CD4-positive, alpha-beta T cell treated with Interleukin-21 for 1 hour (primary cell): Measurements from ENCODE around the gene CTXND2.
"Not testable (repeated sequence)": the region's sequence is repeated elsewhere in the genome, so short reads cannot be mapped to it uniquely, and the experiment has no call there.

Source experiments
- DNase-seq: peaks from one replicate; pipeline ENCODE4 v3.0.0-alpha.2; 2020

CTXND2 gene

DNA sequence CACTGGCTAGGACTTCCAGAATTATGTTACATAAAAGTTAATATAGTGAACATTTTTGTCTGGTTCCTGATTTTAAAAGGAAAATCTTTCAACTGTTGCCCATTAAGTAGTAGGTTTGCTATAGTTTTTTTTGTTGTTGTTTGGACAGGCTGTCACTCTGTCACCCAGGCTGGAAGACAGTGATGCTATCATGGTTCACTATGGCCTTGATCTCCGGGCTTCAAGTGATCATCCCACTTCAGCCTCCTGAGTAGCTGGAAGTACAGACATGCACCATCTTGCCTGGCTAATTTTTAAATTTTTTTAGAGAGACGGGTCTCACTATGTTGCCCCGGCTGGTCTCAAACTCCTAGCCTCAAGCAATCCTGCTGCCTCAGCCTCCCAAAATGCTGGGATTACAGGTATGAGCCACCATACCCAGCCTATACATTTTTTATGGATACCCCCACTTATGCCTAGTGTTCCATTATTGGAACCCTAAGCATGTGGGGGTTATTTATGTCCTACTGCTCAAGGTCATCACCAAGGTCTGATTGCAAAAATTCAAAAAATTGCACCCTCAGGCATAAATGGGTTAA is 6.5 kb downstream of the CTXND2 start:
- no peak for DNase-seq

DNA sequence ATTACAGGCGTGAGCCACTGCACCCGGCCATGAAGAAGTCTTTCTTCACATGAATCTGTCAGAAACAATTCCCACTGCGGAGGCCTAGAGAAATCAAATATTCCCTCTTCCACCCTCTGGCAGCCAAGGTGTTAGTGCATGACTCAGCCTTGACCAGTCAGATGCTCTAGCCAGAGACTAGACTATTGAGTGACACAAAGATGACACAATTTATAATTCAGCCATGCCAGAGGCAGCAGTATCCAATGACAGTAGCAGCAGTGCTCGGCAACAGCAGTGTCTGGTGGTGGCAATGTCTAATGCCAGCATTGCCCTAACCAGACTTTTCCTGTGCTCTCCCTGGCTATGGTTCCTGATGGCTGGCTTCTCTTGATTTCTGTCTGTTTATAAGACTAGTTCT is 8.7 kb downstream of the CTXND2 start:
- no peak for DNase-seq

DNA sequence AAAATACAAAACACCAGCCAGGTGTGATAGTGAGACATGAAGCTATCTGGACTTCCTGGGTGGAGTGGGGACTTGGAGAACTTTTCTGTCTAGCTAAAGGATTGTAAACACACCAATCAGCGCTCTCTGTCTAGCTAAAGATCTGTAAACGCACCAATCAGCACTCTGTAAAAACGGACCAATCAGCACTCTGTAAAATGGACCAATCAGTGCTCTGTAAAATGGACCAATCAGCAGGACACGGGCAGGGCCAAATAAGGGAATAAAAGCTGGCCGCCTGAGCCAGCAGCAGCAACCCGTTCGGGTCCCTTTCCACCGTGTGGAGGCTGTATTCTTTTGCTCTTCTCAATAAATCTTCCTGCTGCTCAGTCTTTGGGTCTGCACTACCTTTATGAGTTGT is 12.9 kb downstream of the CTXND2 start:
- not testable (repeated sequence) for DNase-seq

DNA sequence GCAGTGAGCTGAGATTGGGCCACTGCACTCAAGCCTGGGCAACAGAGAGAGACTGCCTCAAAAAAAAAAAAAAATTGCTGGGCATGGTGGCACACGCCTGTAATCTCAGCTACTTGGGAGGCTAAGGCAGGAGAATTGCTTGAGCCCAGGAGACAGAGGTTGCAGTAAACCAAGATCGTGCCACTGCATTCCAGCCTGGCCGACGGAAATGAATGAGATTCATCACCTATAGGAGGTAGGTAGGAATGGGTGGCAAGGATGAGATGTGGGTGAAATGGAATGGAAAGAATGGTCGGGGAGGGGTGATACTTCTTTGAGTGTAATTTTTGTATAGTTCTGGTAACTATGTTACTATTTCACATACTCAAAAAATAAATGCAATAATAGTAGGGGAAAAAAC is 15.4 kb downstream of the CTXND2 start:
- no peak for DNase-seq

DNA sequence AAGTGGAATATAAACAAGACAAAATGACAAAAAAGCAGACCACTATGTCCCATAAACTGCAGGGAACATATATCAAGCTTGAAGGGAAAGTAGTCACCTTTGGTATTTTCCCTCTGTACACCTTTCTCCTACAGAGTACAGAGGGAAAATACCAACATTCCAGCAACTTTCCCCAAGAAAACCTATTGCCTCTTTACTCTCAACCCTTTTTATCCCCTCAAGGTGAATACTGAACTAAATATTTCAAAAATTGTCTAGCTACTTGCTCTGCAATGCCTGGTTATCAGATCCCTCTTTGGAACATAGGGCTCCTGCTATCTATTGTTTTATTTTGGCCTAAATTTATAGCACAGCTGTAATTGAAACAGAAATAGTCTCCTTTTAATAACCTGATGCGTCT is 15.8 kb downstream of the CTXND2 start:
- DNase-seq = no peak

DNA sequence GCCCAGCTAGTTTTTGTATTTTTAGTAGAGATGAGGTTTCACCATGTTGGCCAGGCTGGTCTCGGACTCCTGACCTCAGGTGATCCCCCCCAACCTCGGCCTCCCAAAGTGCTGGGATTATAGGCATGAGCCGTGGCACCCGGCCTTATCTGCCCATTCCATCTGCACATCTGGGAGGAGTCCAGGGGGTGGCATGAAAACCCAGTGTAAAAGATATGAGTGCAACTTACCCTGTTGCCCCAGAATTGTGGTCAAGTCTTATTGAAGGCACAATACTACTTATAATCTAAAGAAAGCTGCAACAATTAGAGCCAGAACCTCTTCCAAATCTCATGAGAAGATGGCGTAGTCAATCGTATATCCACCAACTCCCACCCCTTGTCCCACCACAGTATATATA is 18.4 kb downstream of the CTXND2 start:
- no peak for DNase-seq

DNA sequence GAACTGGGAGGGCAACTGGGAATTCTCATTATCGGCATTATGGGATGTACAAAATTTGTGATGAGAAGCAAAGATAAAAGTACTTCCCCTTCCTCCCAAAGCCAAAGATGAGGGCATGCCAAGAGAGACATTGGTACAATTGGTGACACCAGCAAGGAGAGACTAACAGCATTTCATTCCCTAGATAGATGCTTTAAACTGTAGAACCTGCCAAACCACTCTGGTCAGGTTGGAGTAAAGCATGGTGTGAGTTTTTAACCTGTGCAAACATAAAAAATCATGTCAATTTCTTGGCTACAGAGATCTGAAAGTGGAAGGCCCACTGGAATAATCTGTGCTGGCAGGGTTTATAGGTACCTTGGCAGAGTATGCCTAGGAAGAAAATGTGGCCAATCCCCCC is 19.4 kb downstream of the CTXND2 start:
- DNase-seq = no peak

DNA sequence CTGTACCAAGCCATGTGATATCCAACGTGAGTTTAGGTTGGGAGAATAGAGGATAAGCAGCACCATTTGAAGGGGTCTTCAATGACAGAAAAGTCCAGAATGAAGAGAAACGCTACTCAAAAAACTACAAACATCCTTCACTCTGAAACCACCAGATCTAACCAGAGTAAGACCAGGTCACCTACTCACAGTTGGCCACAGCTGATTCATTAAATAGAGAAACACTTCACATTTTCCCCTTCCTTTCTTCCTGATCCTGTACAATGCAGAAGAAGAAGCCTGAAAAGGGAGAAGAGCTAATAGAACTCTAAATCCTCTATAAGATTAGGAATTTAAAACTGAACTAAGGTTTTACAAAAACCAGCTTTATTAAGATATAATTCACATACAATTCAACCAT is 19.9 kb downstream of the CTXND2 start:
- no peak for DNase-seq

DNA sequence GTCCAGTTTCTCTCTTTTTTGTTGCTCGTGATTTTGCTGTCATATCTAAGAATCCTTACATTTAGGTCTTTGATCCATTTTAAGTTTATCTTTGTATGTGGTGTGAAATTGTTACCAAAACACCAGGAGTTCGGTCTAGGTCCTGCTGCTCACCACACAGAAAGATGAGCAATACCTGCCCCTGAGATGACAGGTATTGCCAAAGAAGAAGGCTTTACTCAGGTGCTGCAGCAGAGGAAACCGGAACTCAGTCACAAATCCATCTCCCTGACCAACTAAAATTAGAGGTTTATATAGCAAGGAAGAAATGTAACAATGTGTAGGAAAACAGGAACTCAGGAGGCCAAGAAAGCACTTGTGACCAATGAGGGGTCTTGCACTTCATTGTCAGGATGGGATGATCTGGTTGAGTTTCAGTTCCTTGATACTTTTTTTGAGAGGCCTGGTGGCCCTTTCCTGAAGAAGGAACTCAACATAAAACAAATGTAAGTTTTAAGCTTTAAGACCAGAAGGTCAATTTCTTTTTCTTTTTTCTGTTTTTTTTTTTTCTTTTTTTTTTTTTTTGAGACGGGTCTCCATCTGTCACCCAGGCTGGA is 22.7 kb downstream of the CTXND2 start:
- DNase-seq = no peak

DNA sequence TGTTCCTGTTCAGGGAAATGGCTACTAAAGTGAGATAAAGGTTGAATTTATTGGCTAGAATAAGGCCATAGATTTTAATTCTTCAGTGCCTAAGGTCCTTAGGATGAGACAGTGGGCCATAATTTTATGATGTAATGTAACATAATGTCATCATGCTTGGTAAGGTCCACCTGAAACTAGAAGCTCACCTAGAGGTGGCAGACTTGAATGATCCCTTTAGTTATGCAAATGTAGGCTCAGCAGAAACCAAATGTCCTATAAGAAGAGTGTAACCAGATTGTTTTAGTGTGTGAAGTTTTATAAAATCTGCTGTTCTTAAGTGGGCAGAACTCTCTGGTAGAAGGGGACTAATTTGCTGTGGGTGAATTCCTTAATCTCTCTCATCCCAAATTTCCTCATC is 25.7 kb downstream of the CTXND2 start:
- DNase-seq = no peak

DNA sequence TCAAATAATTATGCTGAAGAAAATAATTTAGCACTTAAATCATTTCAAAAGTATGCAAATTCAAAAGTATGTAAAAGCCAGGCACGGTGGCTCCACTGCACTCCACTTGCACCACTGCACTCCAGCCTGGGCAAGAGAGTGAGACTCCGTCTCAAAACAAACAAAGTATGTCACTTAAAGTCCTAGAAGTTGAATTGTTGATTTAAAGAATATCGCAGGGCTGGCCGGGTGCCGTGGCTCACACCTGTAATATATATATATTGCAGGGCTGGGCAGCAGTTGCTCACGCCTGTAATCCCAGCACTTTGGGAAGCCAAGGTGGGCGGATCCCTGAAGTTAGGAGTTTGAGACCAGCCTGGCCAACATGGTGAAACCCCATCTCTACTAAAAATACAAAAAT is 30.5 kb downstream of the CTXND2 start:
- no peak for DNase-seq

DNA sequence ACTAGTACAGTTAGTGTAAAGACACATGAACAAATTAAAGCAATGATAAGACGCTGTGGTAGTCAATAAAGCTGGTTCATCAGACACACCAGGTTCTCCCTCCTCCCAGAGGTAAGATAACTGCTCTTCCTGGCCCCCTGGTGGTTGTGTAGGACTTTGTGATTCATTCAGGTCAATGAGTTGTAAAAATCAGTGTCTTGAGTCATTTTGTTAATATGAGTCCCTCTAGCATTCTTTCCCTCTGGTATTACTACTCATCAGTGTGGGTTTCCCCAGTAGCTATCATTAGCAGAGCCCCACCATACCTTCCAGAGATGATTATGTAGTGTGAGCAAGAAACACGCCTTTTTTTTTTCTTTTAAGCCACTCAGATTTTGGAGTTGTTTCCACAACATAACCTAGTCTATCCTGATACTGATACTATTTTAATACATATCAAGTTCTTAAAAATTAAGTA is 35.6 kb downstream of the CTXND2 start:
- DNase-seq = peak; percentile 82

DNA sequence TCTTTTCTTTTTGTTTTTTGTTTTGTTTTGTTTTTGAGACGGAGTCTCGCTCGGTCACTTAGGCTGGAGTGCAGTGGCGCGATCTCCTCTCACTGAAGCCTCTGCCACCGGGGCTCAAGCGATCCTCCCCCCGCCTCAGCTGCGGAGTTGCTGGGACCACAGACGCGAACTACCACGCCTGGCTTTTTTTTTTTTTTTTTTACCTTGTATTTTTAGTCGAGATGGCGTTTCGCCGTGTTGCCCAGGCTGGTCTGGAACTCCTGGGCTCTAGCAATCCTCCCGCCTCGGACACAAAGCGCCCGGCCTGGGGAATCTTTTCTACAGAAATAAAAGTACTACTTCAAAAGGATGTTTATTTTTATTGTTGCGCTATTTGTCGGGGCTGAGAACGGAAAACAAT is 38.1 kb downstream of the CTXND2 start:
- peak; percentile 9 for DNase-seq

DNA sequence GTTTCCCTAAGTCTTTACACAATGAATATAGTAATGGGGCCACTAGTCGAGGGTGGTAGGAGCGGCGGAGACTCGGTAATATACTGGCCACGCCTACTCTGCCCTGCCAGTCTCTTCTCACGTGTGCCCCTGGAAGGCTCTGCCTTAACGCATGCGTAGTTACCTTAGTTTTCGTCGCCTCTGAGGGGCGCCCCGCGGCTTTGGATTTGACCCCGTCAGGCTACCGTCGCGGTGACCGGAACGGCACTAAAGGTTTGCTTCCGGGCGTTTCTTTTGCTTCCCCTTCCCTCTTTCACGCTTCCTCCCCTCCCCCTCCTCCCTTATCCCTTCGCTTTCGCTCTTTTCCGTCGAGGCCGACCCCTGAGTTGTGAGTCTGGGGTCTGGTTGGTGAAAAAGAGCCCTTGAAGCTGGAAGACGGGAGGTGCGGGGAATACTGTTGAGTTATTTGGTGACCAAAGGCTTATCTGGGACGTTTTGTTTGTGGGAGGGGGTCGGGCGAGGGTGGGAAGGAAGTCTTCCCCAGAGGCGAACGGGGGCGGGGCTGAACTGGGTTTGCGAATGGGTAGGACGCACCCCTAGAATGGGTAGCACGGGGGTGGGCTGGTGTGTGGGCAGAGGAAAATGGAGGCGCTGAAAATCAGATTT is 39.3 kb downstream of the CTXND2 start, which contains the start of gene SETDB1:
SETDB1 (plus strand) TSS at position 267 of the 645 bp plus-strand sequence. CDS start 1,352 bp downstream, outside the sequence.
- peak; percentile 97 for DNase-seq

DNA sequence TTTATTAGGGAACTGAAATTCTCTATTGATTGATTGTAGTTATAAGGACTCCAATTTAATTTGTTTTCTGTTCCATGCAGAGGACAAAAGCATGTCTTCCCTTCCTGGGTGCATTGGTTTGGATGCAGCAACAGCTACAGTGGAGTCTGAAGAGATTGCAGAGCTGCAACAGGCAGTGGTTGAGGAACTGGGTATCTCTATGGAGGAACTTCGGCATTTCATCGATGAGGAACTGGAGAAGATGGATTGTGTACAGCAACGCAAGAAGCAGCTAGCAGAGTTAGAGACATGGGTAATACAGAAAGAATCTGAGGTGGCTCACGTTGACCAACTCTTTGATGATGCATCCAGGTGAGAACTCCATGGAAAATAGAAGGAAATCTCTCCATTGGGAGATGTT is 40.7 kb downstream of the CTXND2 start:
- no peak for DNase-seq

DNA sequence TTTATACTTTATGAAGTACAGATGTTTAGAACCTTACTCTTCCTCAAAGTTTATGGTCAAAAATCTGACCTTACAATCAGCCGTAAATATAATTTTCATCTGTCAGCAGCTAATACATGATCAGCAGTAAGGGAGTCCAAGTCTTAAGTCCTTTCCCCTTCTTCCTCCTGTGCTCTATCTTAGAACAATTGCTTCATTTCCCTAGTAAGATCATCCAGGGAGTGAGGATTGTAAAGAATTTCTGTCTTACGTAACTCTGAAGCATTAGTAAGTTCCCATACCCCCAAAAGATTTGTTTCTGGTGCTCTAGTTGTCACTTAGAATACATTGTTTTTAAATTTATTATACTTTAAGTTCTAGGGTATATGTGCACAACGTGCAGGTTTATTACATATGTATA is 41.4 kb downstream of the CTXND2 start:
- DNase-seq = no peak

DNA sequence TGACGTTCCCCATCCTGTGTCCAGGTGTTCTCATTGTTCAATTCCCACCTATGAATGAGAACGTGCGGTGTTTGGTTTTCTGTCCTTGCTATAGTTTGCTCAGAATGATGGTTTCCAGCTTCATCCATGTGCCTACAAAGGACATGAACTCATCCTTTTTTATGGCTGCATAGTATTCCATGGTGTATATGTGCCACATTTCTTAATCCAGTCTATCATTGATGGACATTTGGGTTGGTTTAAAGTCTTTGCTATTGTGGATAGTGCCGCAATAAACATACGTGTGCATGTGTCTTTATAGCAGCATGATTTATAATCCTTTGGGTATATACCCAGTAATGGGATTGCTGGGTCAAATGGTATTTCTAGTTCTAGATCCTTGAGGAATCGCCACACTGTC is 41.8 kb downstream of the CTXND2 start:
- DNase-seq = not testable (repeated sequence)

DNA sequence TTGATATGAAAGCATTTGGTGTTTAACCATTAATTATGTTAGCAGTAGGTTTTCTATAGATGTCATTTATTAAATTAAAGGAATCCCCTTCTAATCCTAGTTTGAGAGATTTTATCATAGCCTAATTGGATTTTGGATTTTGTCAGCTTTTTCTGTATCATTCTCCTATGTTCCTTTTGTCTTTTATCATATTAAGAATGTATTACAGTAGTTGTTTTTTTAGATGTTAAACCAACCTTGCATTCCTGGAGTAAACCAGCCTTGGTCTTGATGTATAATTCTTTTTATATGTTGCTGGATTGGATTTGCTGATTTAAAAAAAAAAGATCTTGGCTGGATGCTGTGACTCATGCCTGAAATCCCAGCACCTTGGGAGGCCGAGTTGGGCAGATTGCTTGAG is 44.8 kb downstream of the CTXND2 start:
- no peak for DNase-seq

DNA sequence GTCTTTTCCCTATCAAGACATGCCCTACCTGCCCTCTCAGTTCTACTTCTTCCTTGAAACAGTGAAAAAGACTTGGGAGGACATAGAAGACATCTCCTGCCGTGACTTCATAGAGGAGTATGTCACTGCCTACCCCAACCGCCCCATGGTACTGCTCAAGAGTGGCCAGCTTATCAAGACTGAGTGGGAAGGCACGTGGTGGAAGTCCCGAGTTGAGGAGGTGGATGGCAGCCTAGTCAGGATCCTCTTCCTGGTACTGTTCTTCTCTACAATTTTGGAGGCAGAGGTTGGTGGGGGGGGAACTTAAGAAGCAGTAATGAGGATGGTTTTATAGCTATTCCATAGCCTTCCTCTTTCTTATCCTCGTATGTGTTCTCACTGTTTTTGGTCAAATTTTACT is 57.9 kb downstream of the CTXND2 start:
- DNase-seq = no peak

DNA sequence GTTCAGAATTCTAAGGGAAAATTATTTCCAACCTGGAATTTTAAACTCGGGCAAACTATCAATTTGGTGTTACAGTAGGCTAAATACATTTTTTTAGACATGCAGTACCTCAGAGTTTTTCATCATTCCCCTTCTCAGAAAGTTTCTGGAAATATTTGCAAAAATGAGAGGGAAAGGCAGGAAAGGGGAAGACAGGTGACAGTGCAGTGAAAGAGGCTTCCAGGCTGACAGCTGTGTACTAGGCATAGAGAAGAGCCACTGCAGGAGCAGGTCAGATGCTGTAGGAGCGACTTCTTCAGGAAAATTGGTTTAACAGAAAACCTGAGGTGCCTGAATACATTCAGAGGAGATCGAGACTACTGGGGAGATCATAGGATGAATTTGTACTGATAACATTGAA is 67.8 kb downstream of the CTXND2 start:
- no peak for DNase-seq

DNA sequence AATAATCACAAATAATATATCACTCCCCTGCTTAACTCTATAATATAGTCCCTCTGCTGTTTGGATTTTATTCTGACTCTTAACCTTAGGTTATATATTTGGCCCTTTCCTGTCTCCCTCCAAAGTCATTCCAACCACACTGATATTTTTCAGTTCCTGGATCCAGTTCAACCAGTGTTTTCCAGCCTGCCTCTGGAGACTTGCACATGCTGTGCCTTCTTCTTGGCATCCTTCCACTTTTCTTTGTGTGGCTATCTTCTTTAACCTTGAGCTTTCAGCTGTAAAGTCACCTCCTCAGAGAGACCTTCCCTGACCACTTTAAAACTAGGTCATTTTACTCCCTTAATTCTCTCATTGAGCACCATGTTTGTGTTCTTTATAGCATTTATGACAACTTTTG is 68.3 kb downstream of the CTXND2 start:
- DNase-seq = no peak

DNA sequence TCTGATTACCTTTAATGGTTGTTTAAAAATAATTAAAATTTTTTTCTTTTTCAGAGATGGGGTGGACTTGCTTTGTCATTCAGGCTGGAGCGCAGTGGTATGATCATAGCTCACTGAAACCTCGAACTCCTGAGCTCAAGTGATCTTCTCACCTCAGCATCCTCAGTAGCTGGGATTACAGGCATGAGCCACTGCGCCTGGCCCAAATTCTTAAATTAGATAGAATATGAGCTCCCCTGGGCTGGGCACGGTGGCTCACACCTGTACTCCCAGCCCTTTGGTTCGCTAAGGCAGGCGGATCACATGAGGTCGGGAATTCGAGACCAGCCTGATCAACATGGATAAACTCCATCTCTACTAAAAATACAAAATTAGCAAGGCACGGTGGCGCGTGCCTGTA is 70.7 kb downstream of the CTXND2 start:
- no peak for DNase-seq

DNA sequence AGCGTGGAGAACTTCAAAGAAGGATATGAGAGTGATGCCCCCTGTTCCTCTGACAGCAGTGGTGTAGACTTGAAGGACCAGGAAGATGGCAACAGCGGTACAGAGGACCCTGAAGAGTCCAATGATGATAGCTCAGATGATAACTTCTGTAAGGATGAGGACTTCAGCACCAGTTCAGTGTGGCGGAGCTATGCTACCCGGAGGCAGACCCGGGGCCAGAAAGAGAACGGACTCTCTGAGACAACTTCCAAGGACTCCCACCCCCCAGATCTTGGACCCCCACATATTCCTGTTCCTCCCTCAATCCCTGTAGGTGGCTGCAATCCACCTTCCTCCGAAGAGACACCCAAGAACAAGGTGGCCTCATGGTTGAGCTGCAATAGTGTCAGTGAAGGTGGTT is 73.7 kb downstream of the CTXND2 start:
- no peak for DNase-seq

DNA sequence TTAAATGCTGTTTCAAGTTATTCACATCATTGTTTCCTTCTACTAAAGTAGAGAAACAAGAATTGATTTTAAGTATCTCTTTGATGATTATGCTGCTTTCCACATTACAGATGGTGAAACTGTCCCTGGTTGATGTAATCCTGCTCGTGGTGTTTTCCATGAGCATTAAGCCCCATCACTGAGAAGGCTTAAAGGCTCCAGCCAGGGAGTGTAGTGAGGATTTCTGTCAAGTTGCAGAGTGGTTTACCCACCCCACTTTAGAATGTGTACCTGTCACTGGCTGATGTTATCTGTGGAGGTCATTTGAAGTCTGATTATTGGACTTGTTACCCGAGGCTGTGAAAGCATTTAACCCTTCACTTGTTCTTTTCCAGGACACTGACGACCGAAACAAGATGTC is 74.8 kb downstream of the CTXND2 start:
- DNase-seq = no peak
